HG03342 (cell line): ENCODE results near the gene FMNL2.

ENCODE experiments used
- ATAC-seq: cut with Tn5 transposase; IDR thresholded peaks from one replicate; pipeline ENCODE4 v1.9.1; 2021; ENCODE audit warnings: mild to moderate bottlenecking, moderate library complexity; ENCODE audit not compliant: unreplicated experiment

The FMNL2 gene

GRCh38 chr2:152632736-152633135, 297.8 kb downstream of the FMNL2 start:
- ATAC-seq, result no peak

- ATAC-seq, result no peak
These were observed 300.8 kb downstream of the FMNL2 start for GRCh38 chr2:152635635-152636298.

- ATAC-seq, result no peak
These were observed 302.3 kb downstream of the FMNL2 start for GRCh38 chr2:152637251-152637650.

GRCh38 chr2:152638056-152638455, 303.1 kb downstream of the FMNL2 start:
- no peak for ATAC-seq

- no peak for ATAC-seq
These were observed 303.6 kb downstream of the FMNL2 start for GRCh38 chr2:152638590-152638989.

GRCh38 chr2:152644189-152644873, 309.4 kb downstream of the FMNL2 start:
- ATAC-seq, result no peak

GRCh38 chr2:152646264-152646663, 311.3 kb downstream of the FMNL2 start:
- ATAC-seq, result no peak

- no peak for ATAC-seq
These were observed 311.8 kb downstream of the FMNL2 start for GRCh38 chr2:152646775-152647174.

- ATAC-seq, result no peak
These were observed 312.6 kb downstream of the FMNL2 start for GRCh38 chr2:152647552-152647951.

- no peak for ATAC-seq
These were observed 313.4 kb downstream of the FMNL2 start for GRCh38 chr2:152648336-152648735.

GRCh38 chr2:152649997-152650396, 315.0 kb downstream of the FMNL2 start:
- ATAC-seq, result no peak

GRCh38 chr2:152650768-152651371, 315.9 kb downstream of the FMNL2 start:
- no peak for ATAC-seq

- no peak for ATAC-seq
These were observed 316.9 kb downstream of the FMNL2 start for GRCh38 chr2:152651834-152652233.

- no peak for ATAC-seq
These were observed 320.9 kb downstream of the FMNL2 start for GRCh38 chr2:152655880-152656279.

- ATAC-seq, result peak; percentile 54
These were observed 322.1 kb downstream of the FMNL2 start for GRCh38 chr2:152657043-152657442.

- ATAC-seq, result no peak
These were observed 323.2 kb downstream of the FMNL2 start for GRCh38 chr2:152658221-152658620.

- ATAC-seq, result no peak
These were observed 326.1 kb downstream of the FMNL2 start for GRCh38 chr2:152661076-152661475.

- no peak for ATAC-seq
These were observed 329.8 kb downstream of the FMNL2 start for GRCh38 chr2:152664725-152665124.

GRCh38 chr2:152674334-152674733, 339.4 kb downstream of the FMNL2 start:
- no peak for ATAC-seq

- no peak for ATAC-seq
These were observed 341.5 kb downstream of the FMNL2 start for GRCh38 chr2:152676461-152676860.

GRCh38 chr2:152678808-152679207, 343.8 kb downstream of the FMNL2 start:
- ATAC-seq, result no peak

- no peak for ATAC-seq
These were observed 347.7 kb downstream of the FMNL2 start for GRCh38 chr2:152682663-152683062.
